ENCODE data around the gene IAPP.
"Not testable (repeated sequence)": the region's sequence is repeated elsewhere in the genome, so short reads cannot be mapped to it uniquely, and the experiment has no call there.

IAPP gene

DNA sequence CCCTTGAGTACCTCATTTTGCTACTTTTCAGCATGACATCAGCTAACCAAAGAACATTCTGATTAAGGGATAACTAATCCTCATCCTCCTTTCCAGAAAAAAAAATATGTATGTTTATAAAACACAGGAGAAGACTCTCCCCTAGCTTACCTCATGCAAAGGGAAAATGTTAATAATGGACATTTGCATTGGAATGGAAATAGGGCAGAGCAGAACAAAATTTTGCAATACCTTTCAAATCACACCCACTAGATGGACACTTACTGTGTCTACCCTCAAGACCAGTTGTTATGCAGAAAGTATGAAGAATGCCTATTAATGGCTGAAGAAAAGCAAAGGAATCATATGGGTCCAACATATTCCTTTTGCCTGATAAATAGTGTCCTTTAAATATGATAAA lies 29.1 kb upstream of the IAPP start:
- no peaks in the 10 kb centered on the region for H3K36me3 ChIP-seq (ENCODE audit: control insufficient read depth, insufficient read depth, low read length)
- H3K27me3 ChIP-seq (ENCODE audit: control insufficient read depth, insufficient read depth, low read length), result no peaks in the 10 kb centered on the region
- no peak overlapping the region for H3K4me3 ChIP-seq (ENCODE audit: low read length)
- H3K9ac ChIP-seq (ENCODE audit: low read length), result no peak overlapping the region
- no peaks in the 10 kb centered on the region for H3K4me1 ChIP-seq (ENCODE audit: control insufficient read depth, insufficient read depth, low read length)
- H3K9me3 ChIP-seq (ENCODE audit: control insufficient read depth, low read length), result no peaks in the 10 kb centered on the region

DNA sequence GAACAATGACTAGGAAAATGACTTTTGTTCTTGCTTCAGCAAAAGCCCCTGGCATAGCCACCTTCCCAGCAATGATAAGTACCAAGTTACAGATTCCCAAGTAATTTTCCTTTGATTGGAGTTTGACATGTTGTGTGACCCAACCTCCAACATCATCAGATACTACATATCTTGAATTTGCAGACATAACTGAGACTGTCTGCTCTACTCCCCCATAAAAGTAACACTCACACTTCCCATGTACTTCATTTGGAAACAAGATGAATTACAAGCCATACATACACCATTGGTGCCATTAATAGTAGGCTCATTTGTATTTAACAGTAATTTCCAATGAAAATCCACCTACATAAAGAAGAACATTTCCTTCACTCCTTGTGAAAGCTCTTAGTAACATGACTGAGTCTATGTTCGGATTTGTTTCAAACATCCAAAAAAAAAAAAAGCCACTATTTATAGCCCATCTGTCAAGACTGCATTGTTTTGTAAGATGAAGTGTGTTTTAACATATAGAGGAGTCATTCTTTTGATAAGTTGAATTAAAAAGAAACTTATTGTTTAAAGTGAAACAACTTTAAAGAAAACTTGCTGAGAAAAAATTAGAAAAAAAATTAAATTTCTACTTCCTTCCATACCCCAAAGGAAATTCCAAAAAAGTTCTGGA lies 26.0 kb upstream of the IAPP start:
- Histone ChIP-seq H3K9me3 (ENCODE audit: control insufficient read depth, low read length) (no peaks in the 10 kb centered on the region), H3K9ac (ENCODE audit: low read length) (no peak overlapping the region), H3K4me3 (ENCODE audit: low read length) (no peak overlapping the region), H3K36me3 (ENCODE audit: control insufficient read depth, insufficient read depth, low read length) (no peaks in the 10 kb centered on the region), H3K27me3 (ENCODE audit: control insufficient read depth, insufficient read depth, low read length) (no peaks in the 10 kb centered on the region), H3K4me1 (ENCODE audit: control insufficient read depth, insufficient read depth, low read length) (no peaks in the 10 kb centered on the region)

DNA sequence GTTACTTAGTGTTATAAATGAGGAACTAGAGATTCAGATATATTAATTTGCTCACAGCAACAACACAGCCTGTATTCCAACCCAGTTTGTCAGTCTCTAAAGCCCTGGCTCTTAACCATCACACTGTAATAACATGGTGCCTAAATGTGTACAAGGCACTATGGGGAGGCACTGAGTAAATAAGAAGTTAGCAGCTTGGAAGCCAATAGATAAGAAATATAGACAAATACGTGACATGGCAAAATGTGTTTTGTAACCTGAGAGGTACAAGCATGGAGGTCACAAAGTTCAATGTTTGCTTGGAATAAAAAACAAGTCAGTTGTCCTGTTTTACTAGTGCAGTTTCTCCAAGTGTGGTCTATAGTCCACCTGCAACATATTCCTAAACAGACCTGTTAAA lies 21.7 kb upstream of the IAPP start:
- no peak overlapping the region for H3K4me3 ChIP-seq (ENCODE audit: low read length)
- H3K36me3 ChIP-seq (ENCODE audit: control insufficient read depth, insufficient read depth, low read length), result no peaks in the 10 kb centered on the region
- no peaks in the 10 kb centered on the region for H3K27me3 ChIP-seq (ENCODE audit: control insufficient read depth, insufficient read depth, low read length)
- H3K9ac ChIP-seq (ENCODE audit: low read length), result no peak overlapping the region
- H3K4me1 ChIP-seq (ENCODE audit: control insufficient read depth, insufficient read depth, low read length), result no peaks in the 10 kb centered on the region
- H3K9me3 ChIP-seq (ENCODE audit: control insufficient read depth, low read length), result no peaks in the 10 kb centered on the region

DNA sequence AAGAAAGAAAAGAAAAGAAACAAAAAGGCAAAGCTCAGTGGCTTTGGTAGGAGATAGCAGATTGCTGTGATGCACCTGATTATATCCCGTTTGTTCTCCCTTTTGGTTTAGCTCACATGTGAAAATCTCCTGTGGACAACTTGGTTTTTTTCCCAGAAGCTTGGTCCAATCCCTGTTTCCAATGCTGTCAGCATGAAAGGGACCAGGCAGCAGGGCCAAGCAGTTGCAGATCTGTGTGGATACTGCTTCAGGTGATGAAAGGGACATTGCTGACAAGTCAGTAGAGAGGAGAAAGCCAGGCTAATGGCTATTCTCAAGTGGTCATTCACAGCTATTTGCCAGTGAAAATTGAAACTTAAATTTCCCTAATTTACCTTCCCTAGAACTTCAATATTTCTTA lies 19.2 kb upstream of the IAPP start:
- Histone ChIP-seq H3K4me1 (ENCODE audit: control insufficient read depth, insufficient read depth, low read length) (no peaks in the 10 kb centered on the region), H3K4me3 (ENCODE audit: low read length) (no peak overlapping the region), H3K36me3 (ENCODE audit: control insufficient read depth, insufficient read depth, low read length) (no peaks in the 10 kb centered on the region), H3K27me3 (ENCODE audit: control insufficient read depth, insufficient read depth, low read length) (no peaks in the 10 kb centered on the region), H3K9ac (ENCODE audit: low read length) (no peak overlapping the region), H3K9me3 (ENCODE audit: control insufficient read depth, low read length) (no peaks in the 10 kb centered on the region)

DNA sequence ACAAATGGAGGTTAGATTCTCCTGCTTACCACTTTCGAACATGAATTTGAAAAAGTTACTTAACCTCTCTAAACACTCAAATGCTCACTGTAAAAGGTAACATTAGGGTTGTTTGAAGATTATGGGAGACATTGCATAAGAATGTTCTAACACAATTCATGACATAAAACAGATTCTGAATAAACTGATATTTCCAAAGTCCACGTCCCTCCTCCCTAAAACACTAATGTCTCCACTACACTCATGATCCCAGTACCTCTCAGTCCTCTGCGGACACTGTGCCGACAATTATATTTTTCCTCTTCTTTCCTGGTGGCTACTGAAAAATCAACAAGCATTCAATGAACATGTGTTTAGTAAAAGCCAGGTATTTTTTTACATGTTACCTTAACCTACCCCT lies 18.8 kb upstream of the IAPP start:
- Histone ChIP-seq H3K4me1 (ENCODE audit: control insufficient read depth, insufficient read depth, low read length) (no peaks in the 10 kb centered on the region), H3K9ac (ENCODE audit: low read length) (no peak overlapping the region), H3K4me3 (ENCODE audit: low read length) (no peak overlapping the region), H3K36me3 (ENCODE audit: control insufficient read depth, insufficient read depth, low read length) (no peaks in the 10 kb centered on the region), H3K27me3 (ENCODE audit: control insufficient read depth, insufficient read depth, low read length) (no peaks in the 10 kb centered on the region), H3K9me3 (ENCODE audit: control insufficient read depth, low read length) (no peaks in the 10 kb centered on the region)

DNA sequence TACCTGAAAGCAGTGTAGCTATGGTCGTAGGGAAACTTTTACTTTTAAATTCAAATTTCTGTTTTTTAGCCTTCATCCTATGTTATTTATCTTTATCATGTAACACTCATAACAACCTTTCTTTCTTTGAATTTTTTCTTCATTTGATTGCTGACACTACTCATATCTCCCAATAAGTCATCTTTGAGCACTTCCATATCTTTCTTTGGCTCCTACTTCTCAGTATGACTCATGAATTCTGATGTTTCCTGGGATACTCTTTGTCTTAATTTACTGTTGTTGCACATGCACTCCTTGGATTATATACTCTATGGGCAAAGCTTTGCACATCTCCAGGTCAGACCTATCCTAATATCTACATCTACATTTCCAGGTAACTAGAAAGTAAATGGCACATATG lies 18.1 kb upstream of the IAPP start:
- Histone ChIP-seq H3K4me3 (ENCODE audit: low read length) (no peak overlapping the region), H3K27me3 (ENCODE audit: control insufficient read depth, insufficient read depth, low read length) (no peaks in the 10 kb centered on the region), H3K9ac (ENCODE audit: low read length) (no peak overlapping the region), H3K4me1 (ENCODE audit: control insufficient read depth, insufficient read depth, low read length) (no peaks in the 10 kb centered on the region), H3K9me3 (ENCODE audit: control insufficient read depth, low read length) (no peaks in the 10 kb centered on the region), H3K36me3 (ENCODE audit: control insufficient read depth, insufficient read depth, low read length) (no peaks in the 10 kb centered on the region)

DNA sequence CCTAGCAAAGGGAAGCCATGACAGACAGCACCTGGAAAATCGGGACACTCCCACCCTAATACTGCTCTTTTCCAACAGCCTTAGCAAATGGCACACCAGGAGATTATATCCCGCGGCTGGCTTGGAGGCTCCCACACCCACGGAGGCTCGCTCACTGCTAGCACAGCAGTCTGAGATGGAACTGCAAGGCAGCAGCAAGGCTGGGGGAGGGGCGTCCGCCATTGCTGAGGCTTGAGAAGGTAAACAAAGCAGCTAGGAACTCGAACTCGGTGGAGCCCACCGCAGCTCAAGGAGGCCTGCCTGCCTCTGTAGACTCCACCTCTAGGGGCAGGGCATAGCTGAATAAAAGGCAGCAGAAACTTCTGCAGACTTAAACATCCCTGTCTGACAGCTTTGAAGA lies 12.1 kb upstream of the IAPP start:
- H3K4me1 ChIP-seq (ENCODE audit: control insufficient read depth, insufficient read depth, low read length); H3K9ac ChIP-seq (ENCODE audit: low read length); H3K9me3 ChIP-seq (ENCODE audit: control insufficient read depth, low read length); H3K4me3 ChIP-seq (ENCODE audit: low read length); H3K27me3 ChIP-seq (ENCODE audit: control insufficient read depth, insufficient read depth, low read length); H3K36me3 ChIP-seq (ENCODE audit: control insufficient read depth, insufficient read depth, low read length): not testable (repeated sequence)

DNA sequence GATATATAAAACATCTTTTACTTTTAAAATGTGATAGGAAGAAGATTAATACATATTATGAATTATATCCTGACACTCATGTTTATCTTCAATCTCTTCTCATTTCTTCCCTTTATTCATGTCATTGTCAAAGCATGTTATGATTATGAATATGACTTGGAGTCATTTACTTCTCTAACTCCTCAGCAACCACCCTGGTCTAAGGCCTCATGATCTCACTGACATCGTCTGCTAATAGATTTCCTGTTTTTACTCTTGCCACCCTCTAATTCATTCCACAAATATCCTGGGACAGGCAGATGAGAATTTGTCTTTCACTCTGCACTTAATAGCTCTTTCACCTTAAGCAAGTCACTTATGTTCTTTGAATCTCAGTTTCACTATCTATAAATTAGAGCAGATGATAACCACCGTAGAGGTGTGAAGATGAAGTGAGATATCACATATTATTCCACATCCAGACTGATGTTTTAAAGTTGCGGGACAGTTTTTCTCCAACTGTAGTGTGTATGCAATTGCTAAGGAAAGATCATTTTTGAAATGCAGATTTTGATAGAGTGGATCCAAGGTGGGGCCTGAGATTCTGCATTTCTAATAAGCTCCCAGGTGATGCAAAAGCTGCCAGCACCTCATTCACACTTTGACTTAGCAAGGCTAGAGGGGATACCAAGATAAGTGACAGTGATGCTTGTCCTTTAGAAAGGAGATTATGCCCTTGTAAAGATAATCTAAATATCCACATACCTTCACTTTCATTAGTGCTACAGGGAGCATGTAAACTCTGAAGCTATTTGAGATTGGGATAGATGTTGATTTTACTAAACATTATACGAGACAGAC lies 3.3 kb upstream of the IAPP start:
- no peaks in the 10 kb centered on the region for H3K4me1 ChIP-seq (ENCODE audit: control insufficient read depth, insufficient read depth, low read length)
- no peak overlapping the region for H3K9ac ChIP-seq (ENCODE audit: low read length)
- H3K27me3 ChIP-seq (ENCODE audit: control insufficient read depth, insufficient read depth, low read length), result no peaks in the 10 kb centered on the region
- H3K36me3 ChIP-seq (ENCODE audit: control insufficient read depth, insufficient read depth, low read length), result no peaks in the 10 kb centered on the region
- H3K9me3 ChIP-seq (ENCODE audit: control insufficient read depth, low read length), result no peaks in the 10 kb centered on the region
- no peak overlapping the region for H3K4me3 ChIP-seq (ENCODE audit: low read length)

DNA sequence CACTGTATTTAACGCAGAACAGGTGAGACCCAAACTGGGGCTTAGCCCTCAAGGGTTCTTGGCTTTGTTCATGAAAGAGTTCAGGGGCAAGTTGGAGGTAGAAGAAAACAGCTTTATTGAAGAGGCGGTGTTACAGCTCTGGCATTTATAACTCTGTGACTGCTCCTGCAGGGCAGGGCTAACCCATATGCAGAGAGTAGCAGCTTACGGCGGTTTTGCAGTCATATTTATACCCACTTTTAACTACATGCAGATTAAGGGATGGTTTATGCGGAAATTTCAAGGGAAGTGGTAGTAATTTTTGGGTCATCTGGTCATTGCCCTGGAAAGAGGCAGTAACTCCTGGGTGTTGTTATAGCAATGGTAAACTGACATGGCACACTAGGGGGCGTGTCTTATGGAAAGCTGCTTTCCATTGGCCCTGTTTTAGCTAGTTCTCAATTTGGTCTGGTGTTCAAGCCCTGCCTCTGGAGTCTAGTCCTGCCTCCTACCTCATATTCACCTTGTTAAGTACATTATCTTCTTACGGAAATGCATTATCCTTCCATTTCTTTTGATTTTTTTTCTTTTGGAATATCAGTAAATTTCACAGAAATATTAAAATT lies 1.8 kb upstream of the IAPP start:
- H3K27me3 ChIP-seq (ENCODE audit: control insufficient read depth, insufficient read depth, low read length), result peaks cover 3% of the 10 kb centered on the region

DNA sequence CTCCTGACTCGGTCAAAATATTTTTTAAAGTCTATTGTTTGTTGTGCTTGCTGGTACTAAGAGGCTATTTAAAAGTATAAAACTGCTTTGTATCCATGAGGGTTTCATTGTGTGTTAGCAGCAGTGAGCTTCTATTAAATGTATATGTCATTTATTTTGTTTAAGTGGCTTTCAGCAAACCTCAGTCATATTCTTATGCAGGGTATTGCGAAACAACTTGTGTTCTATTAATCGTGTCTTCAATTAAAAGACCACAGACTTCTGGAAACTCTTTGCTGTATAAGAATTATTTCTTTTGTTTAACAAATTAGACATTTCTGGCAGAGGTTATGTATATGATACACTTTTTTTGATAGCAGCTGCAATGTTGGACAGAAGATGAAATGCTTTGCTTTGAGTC lies 6.5 kb downstream of the IAPP start:
- Histone ChIP-seq H3K4me1 (ENCODE audit: control insufficient read depth, insufficient read depth, low read length) (peaks cover 2% of the 10 kb centered on the region), H3K9me3 (ENCODE audit: control insufficient read depth, low read length) (no peaks in the 10 kb centered on the region), H3K36me3 (ENCODE audit: control insufficient read depth, insufficient read depth, low read length) (no peaks in the 10 kb centered on the region), H3K27me3 (ENCODE audit: control insufficient read depth, insufficient read depth, low read length) (peaks cover 3% of the 10 kb centered on the region), H3K9ac (ENCODE audit: low read length) (no peak overlapping the region), H3K4me3 (ENCODE audit: low read length) (no peak overlapping the region)

More for the DNA sequence above, 1.8 kb upstream of the IAPP start:
- Histone ChIP-seq H3K36me3 (ENCODE audit: control insufficient read depth, insufficient read depth, low read length) (no peaks in the 10 kb centered on the region), H3K4me3 (ENCODE audit: low read length) (no peak overlapping the region), H3K4me1 (ENCODE audit: control insufficient read depth, insufficient read depth, low read length) (no peaks in the 10 kb centered on the region), H3K9me3 (ENCODE audit: control insufficient read depth, low read length) (no peaks in the 10 kb centered on the region), H3K9ac (ENCODE audit: low read length) (no peak overlapping the region)

DNA sequence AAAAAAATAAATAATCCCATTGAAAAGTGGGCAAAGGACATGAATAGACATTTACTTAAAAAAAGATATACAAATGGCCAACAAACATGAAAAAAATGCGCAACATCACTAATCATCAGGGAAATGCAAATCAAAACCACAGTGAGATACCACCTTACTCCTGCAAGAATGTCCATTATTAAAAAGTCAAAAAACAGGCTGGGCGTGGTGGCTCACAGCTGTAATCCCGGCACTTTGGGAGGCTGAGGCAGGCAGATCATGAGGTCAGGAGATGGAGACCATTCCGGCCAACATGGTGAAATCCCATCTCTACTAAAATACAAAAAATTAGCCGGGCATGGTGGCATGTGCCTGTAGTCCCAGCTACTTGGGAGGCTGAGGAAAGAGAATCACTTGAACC lies 8.6 kb downstream of the IAPP start:
- H3K4me1 ChIP-seq (ENCODE audit: control insufficient read depth, insufficient read depth, low read length); H3K4me3 ChIP-seq (ENCODE audit: low read length); H3K36me3 ChIP-seq (ENCODE audit: control insufficient read depth, insufficient read depth, low read length); H3K9ac ChIP-seq (ENCODE audit: low read length); H3K9me3 ChIP-seq (ENCODE audit: control insufficient read depth, low read length); H3K27me3 ChIP-seq (ENCODE audit: control insufficient read depth, insufficient read depth, low read length): not testable (repeated sequence)

DNA sequence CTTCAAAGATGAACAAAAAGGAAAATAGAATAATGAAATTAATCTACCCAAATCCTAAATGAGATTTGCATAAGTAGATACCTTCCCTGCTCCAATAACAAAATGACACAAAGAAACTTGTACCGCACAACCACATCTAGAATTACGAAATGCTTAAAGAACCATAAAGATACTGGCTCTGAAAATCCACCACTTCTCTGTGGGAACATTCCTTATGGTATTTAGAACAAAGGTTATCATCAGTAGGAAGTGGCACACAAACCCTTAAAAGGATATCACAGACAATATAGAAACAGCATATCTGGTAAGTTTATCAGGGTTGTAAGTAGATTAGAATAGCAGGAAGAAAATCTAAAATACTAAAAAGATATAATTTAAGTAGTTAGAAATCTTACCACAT lies 11.6 kb downstream of the IAPP start:
- Histone ChIP-seq H3K36me3 (ENCODE audit: control insufficient read depth, insufficient read depth, low read length) (no peaks in the 10 kb centered on the region), H3K9me3 (ENCODE audit: control insufficient read depth, low read length) (no peaks in the 10 kb centered on the region), H3K4me1 (ENCODE audit: control insufficient read depth, insufficient read depth, low read length) (peaks cover 4% of the 10 kb centered on the region), H3K4me3 (ENCODE audit: low read length) (no peak overlapping the region), H3K9ac (ENCODE audit: low read length) (no peak overlapping the region), H3K27me3 (ENCODE audit: control insufficient read depth, insufficient read depth, low read length) (no peaks in the 10 kb centered on the region)

Measured in mucosa of stomach (tissue), 1 donor.